Liver (tissue), 9 donors: Measurements from ENCODE around the gene COLEC11. TPM values are rescaled to one million over a fixed set of nuclear protein-coding genes. Genes with fewer than 3 reads are reported as not detected.

Source experiments
- DNase-seq: peaks from one replicate; pipeline ENCODE4 v3.0.0-alpha.2; 2017; ENCODE audit warnings: low spot score
- H3K27ac ChIP-seq, 2 donors: one replicate each; pipeline ENCODE4 v1.7.0; 2013; ENCODE audit warnings: inconsistent platforms in 2 of 2, low read length in 2 of 2, control low read depth in 1 of 2, low read depth in 1 of 2, mild to moderate bottlenecking in 1 of 2
- H3K27me3 ChIP-seq, 4 donors: one replicate each; pipeline versions ENCODE4 v1.6.1 to v1.7.0; 2013; ENCODE audit warnings: low read length in 3 of 4, inconsistent platforms in 1 of 4, mild to moderate bottlenecking in 1 of 4, moderate library complexity in 1 of 4; ENCODE audit not compliant: control insufficient read depth in 4 of 4, insufficient read depth in 4 of 4
- H3K36me3 ChIP-seq, 4 donors: one replicate each; pipeline versions ENCODE4 v1.6.1 to v1.7.0; 2013; ENCODE audit warnings: low read length in 3 of 4, mild to moderate bottlenecking in 3 of 4, low read depth in 1 of 4, moderate library complexity in 1 of 4; ENCODE audit not compliant: control insufficient read depth in 4 of 4, insufficient read depth in 3 of 4
- H3K4me1 ChIP-seq, 4 donors: one replicate each; pipeline versions ENCODE4 v1.6.1 to v1.7.0; 2013; ENCODE audit warnings: low read length in 3 of 4, mild to moderate bottlenecking in 3 of 4, moderate library complexity in 1 of 4; ENCODE audit not compliant: control insufficient read depth in 4 of 4, insufficient read depth in 4 of 4
- H3K4me3 ChIP-seq, 3 donors: one replicate each; pipeline versions ENCODE4 v1.6.1 to v1.7.0; 2013; ENCODE audit warnings: low read length in 3 of 3, control low read depth in 1 of 3, low read depth in 1 of 3, mild to moderate bottlenecking in 1 of 3
- H3K9ac ChIP-seq, 2 donors: one replicate each; pipeline ENCODE4 v1.7.0; 2013; ENCODE audit warnings: low read length in 2 of 2, mild to moderate bottlenecking in 2 of 2, moderate library complexity in 2 of 2, control low read depth in 1 of 2, low read depth in 1 of 2
- H3K9me3 ChIP-seq, 4 donors: one replicate each; pipeline versions ENCODE4 v1.6.1 to v1.7.0; 2013; ENCODE audit warnings: low read length in 3 of 4; ENCODE audit not compliant: control insufficient read depth in 4 of 4
- CTCF ChIP-seq: fragments of 150-350 bp; IDR thresholded peaks from 2 replicates; pipeline ENCODE4 v1.5.1; 2017; ENCODE audit warnings: improper control_type of control experiment, low read depth, low read length; ENCODE audit not compliant: missing input control
- GABPA ChIP-seq, 2 donors: IDR thresholded peaks in 1 of 2; conservative IDR thresholded peaks in 1 of 2; 2 replicates each; pipeline ENCODE4 v1.6.1; 2016; ENCODE audit warnings: antibody characterized with exemption in 2 of 2, mild to moderate bottlenecking in 1 of 2, moderate library complexity in 1 of 2
- MAX ChIP-seq: IDR thresholded peaks from 2 replicates; pipeline ENCODE4 v1.6.1; 2016; ENCODE audit warnings: antibody characterized with exemption
- NR2F2 ChIP-seq: IDR thresholded peaks from 2 replicates; pipeline ENCODE4 v1.6.1; 2016; ENCODE audit warnings: antibody characterized with exemption
- REST ChIP-seq: IDR thresholded peaks from 2 replicates; pipeline ENCODE4 v1.6.1; 2016; ENCODE audit warnings: antibody characterized with exemption, mild to moderate bottlenecking
- SP1 ChIP-seq: IDR thresholded peaks from 2 replicates; pipeline ENCODE4 v1.6.1; 2018; ENCODE audit warnings: antibody characterized with exemption, mild to moderate bottlenecking
- YY1 ChIP-seq: IDR thresholded peaks from 2 replicates; pipeline ENCODE4 v1.6.1; 2016; ENCODE audit warnings: antibody characterized with exemption, mild to moderate bottlenecking
- ZBTB33 ChIP-seq: IDR thresholded peaks from 2 replicates; pipeline ENCODE4 v1.6.1; 2016; ENCODE audit warnings: antibody characterized with exemption
- WGBS: extraction: QIAGEN DNeasy Blood & Tissue Kit; methylation state at CpG from one replicate; pipeline ENCODE4 v1.1.7; 2013; 5-methylcytosine and 5-hydroxymethylcytosine counted together
- polyA plus RNA-seq, 2 donors: library from polyadenylated mRNA; stranded (reverse) in 1 of 2; unstranded in 1 of 2; fragments of 200-250 nt in 1 of 2; fragments of >200 nt in 1 of 2; fragmentation: Nextera tagmentation in 1 of 2; extraction: Ambion mirVana in 1 of 2; gene quantifications; one replicate each; pipeline versions ENCODE4 v1.2.1 to v1.2.3, GENCODE V29; 2013 to 2015
- total RNA-seq, 2 donors: library from RNA; depleted of rRNA; stranded (reverse); fragments of >200 nt; gene quantifications; one replicate each; pipeline ENCODE4 v1.2.3, GENCODE V29; 2014
- donor health status: healthy.
- donor health status: healthy.
- donor health status: healthy.
- donor health status: healthy.
- donor health status: healthy.

COLEC11 gene
- total and polyA plus RNA-seq, 4 donors = 31.0 to 100 (median 70.9) TPM

GRCh38 chr2:3603536-3604206 lies 8.8 kb downstream of the COLEC11 start:
- no peak for DNase-seq
- WGBS = 88% methylated on average over 19 of the region's 19 CpGs
- H3K4me1 ChIP-seq = peaks cover 3 to 37% (median 22%) of the 10 kb centered on the region in 4 donors
- TF ChIP-seq MAX (no peak), REST (no peak), CTCF (no peak)
- H3K36me3 ChIP-seq = no peaks in the 10 kb centered on the region
- no peaks in the 10 kb centered on the region for H3K27me3 ChIP-seq
- H3K9me3 ChIP-seq = no peaks in the 10 kb centered on the region
- peak overlapping the region; percentile 49 to 62 for H3K27ac ChIP-seq
- no peak overlapping the region for H3K9ac ChIP-seq
- H3K4me3 ChIP-seq = no peak overlapping the region

- Histone ChIP-seq H3K27ac (peak overlapping the region; percentile 49 to 62), H3K9me3 (no peaks in the 10 kb centered on the region), H3K4me1 (peaks cover 3 to 37% (median 22%) of the 10 kb centered on the region in 4 donors), H3K9ac (no peak overlapping the region), H3K36me3 (no peaks in the 10 kb centered on the region), H3K27me3 (no peaks in the 10 kb centered on the region), H3K4me3 (no peak overlapping the region)
- peak; percentile 29 for DNase-seq
- TF ChIP-seq NR2F2 (peak; percentile 51), GABPA (IDR thresholded peaks at IDR 0.05 in 1 of 2, conservative IDR thresholded peaks at IDR 0.05 in 1 of 2) (no peak), SP1 (peak; percentile 28), ZBTB33 (no peak), YY1 (no peak)
- 86% methylated on average over 16 of the region's 16 CpGs for WGBS
Measured at GRCh38 chr2:3604207-3604877, 9.4 kb downstream of the COLEC11 start.
